GM12875 (cell line): ENCODE data around the gene NDUFB7.

Experiments used
- H3K4me3 ChIP-seq: one replicate; pipeline ENCODE4 v1.5.1; 2011; ENCODE audit warnings: low read depth, low read length, control low read depth
- CTCF ChIP-seq: IDR thresholded peaks from 2 replicates; pipeline ENCODE4 v1.5.1; 2011; ENCODE audit warnings: low read depth, mild to moderate bottlenecking, control low read depth, inconsistent platforms, low read length, moderate library complexity, borderline replicate concordance; ENCODE audit not compliant: insufficient read depth

NDUFB7 gene

GRCh38 chr19:14580623-14581237 lies 8.9 kb upstream of the NDUFB7 start:
- H3K4me3 ChIP-seq, result no peak overlapping the region
- peak; percentile 27; the same call in 1 of the 2 replicates for TF ChIP-seq CTCF

GRCh38 chr19:14577885-14578427 lies 6.1 kb upstream of the NDUFB7 start:
- no peak for TF ChIP-seq CTCF
- H3K4me3 ChIP-seq, result no peak overlapping the region

GRCh38 chr19:14577264-14577663 lies 5.4 kb upstream of the NDUFB7 start:
- no peak overlapping the region for H3K4me3 ChIP-seq
- no peak for TF ChIP-seq CTCF

- H3K4me3 ChIP-seq, result no peak overlapping the region
- TF ChIP-seq CTCF, result no peak
Observed at GRCh38 chr19:14576363-14576762, 4.5 kb upstream of the NDUFB7 start.

- TF ChIP-seq CTCF, result no peak
- no peak overlapping the region for H3K4me3 ChIP-seq
Observed at GRCh38 chr19:14575428-14575980, 3.6 kb upstream of the NDUFB7 start.

- no peak for TF ChIP-seq CTCF
- H3K4me3 ChIP-seq, result peak overlapping the region; percentile 99
Observed at GRCh38 chr19:14570864-14571527, 870 bp downstream of the NDUFB7 start.
